IMR-90 (cell line): ENCODE results near the gene CELA1. TPM values are rescaled to one million over a fixed set of nuclear protein-coding genes. Genes with fewer than 3 reads are reported as not detected.

Source experiments
- ATAC-seq: fragments of 200-7000 bp; cut with Tn5 transposase; 2 replicates; pipeline ENCODE4 v1.9.1; 2020; ENCODE audit warnings: low read depth, mild to moderate bottlenecking, moderate library complexity
- BruUV-seq: library from RNA; stranded (reverse); fragments of 400-500 nt; replicated peaks from 2 replicates; lab custom pipeline; 2021; lab: Mats Ljungman, UMichigan
- CTCF ChIA-PET: fragments of 300-600 bp; formaldehyde crosslinking; extraction: SDS; loops from one replicate; lab custom pipeline; 2021; ENCODE audit warnings: antibody characterized with exemption; lab: Yijun Ruan, JAX
- POLR2A ChIA-PET: fragments of 300-600 bp; sonication (Branson Sonifier 250); formaldehyde crosslinking; loops from one replicate; lab custom pipeline; 2022; ENCODE audit warnings: antibody characterized with exemption; ENCODE audit not compliant: unreplicated experiment; lab: Charles Lee
- DNase-seq: peaks from one replicate; pipeline ENCODE4 v3.0.0; 2013
- H2AFZ ChIP-seq: replicated peaks from 2 replicates; pipeline ENCODE3; 2013; ENCODE audit warnings: low read length, mild to moderate bottlenecking; ENCODE audit not compliant: poor library complexity
- H2AK5ac ChIP-seq: 2 replicates; pipeline ENCODE4 v1.6.1; 2013; ENCODE audit warnings: low read depth, low read length, inconsistent platforms
- H2AK9ac ChIP-seq: replicated peaks from 2 replicates; pipeline ENCODE3; 2013; ENCODE audit warnings: mild to moderate bottlenecking, low read depth, low read length, moderate library complexity; ENCODE audit not compliant: poor library complexity
- H2BK120ac ChIP-seq: 2 replicates; pipeline ENCODE4 v1.6.1; 2013; ENCODE audit warnings: low read depth, low read length, inconsistent platforms
- H2BK15ac ChIP-seq: 3 replicates; pipeline ENCODE4 v1.6.1; 2013; ENCODE audit warnings: low read depth, low read length, inconsistent platforms
- H2BK20ac ChIP-seq: 2 replicates; pipeline ENCODE4 v1.6.1; 2013; ENCODE audit warnings: low read depth, mild to moderate bottlenecking, inconsistent platforms, low read length, moderate library complexity
- H2BK5ac ChIP-seq: 2 replicates; pipeline ENCODE4 v1.6.1; 2013; ENCODE audit warnings: mild to moderate bottlenecking, low read depth, low read length, inconsistent platforms; ENCODE audit not compliant: poor library complexity, severe bottlenecking
- H3K14ac ChIP-seq: replicated peaks from 2 replicates; pipeline ENCODE4 v1.6.1; 2013; ENCODE audit warnings: low read depth, low read length, inconsistent platforms
- H3K18ac ChIP-seq: 2 replicates; pipeline ENCODE4 v1.6.1; 2013; ENCODE audit warnings: low read depth, low read length, control low read depth
- H3K23ac ChIP-seq: 2 replicates; pipeline ENCODE4 v1.6.1; 2013; ENCODE audit warnings: low read depth, low read length, inconsistent platforms
- H3K27ac ChIP-seq: 2 replicates; pipeline ENCODE4 v1.5.1; 2013; ENCODE audit warnings: mild to moderate bottlenecking, control low read depth, low read length; ENCODE audit not compliant: insufficient read depth
- H3K27me3 ChIP-seq: 2 replicates; pipeline ENCODE4 v1.6.1; 2013; ENCODE audit warnings: low read length; ENCODE audit not compliant: control insufficient read depth, insufficient read depth
- H3K36me3 ChIP-seq: 2 replicates; pipeline ENCODE4 v1.6.1; 2013; ENCODE audit warnings: low read length, mixed read lengths; ENCODE audit not compliant: control insufficient read depth, insufficient read depth
- H3K4ac ChIP-seq: 2 replicates; pipeline ENCODE4 v1.6.1; 2013; ENCODE audit warnings: low read depth, low read length, inconsistent platforms
- H3K4me1 ChIP-seq: 2 replicates; pipeline ENCODE4 v1.6.1; 2013; ENCODE audit warnings: low read length, mixed read lengths; ENCODE audit not compliant: control insufficient read depth, insufficient read depth
- H3K4me2 ChIP-seq: 2 replicates; pipeline ENCODE4 v1.6.1; 2013; ENCODE audit warnings: low read depth, mild to moderate bottlenecking, control low read depth, low read length, moderate library complexity
- H3K4me3 ChIP-seq: 2 replicates; pipeline ENCODE4 v1.5.1; 2013; ENCODE audit warnings: low read depth, mild to moderate bottlenecking, control low read depth, low read length, moderate library complexity; ENCODE audit not compliant: insufficient read depth
- H3K56ac ChIP-seq: 2 replicates; pipeline ENCODE4 v1.6.1; 2013; ENCODE audit warnings: low read length, inconsistent platforms; ENCODE audit not compliant: insufficient read depth; ENCODE audit errors: extremely low read depth
- H3K79me1 ChIP-seq, 2 experiments: 2 replicates each; pipeline ENCODE4 v1.6.1; 2013; ENCODE audit warnings: low read length in 2 of 2, inconsistent platforms in 1 of 2, low read depth in 1 of 2
- H3K9ac ChIP-seq: 2 replicates; pipeline ENCODE4 v1.6.1; 2013; ENCODE audit warnings: low read depth, low read length, control low read depth
- H3K9me1 ChIP-seq: 2 replicates; pipeline ENCODE4 v1.6.1; 2013; ENCODE audit warnings: low read length, inconsistent platforms; ENCODE audit not compliant: insufficient read depth
- H3K9me3 ChIP-seq: 2 replicates; pipeline ENCODE4 v1.6.1; 2013; ENCODE audit warnings: low read length; ENCODE audit not compliant: control insufficient read depth, insufficient read depth
- H4K20me1 ChIP-seq: 2 replicates; pipeline ENCODE4 v1.6.1; 2013; ENCODE audit warnings: low read length, inconsistent platforms; ENCODE audit not compliant: insufficient read depth
- H4K5ac ChIP-seq: 2 replicates; pipeline ENCODE4 v1.6.1; 2013; ENCODE audit warnings: mild to moderate bottlenecking, low read depth, low read length, control low read depth
- H4K8ac ChIP-seq, 2 experiments: 2 replicates each; pipeline ENCODE4 v1.6.1; 2013; ENCODE audit warnings: low read depth in 2 of 2, low read length in 2 of 2, control low read depth in 1 of 2, inconsistent platforms in 1 of 2
- H4K91ac ChIP-seq: 2 replicates; pipeline ENCODE4 v1.6.1; 2013; ENCODE audit warnings: low read depth, low read length, inconsistent platforms; ENCODE audit not compliant: insufficient read depth
- CTCF ChIP-seq: conservative IDR thresholded peaks from 2 replicates; pipeline ENCODE4 v1.5.1; 2012; ENCODE audit warnings: mild to moderate bottlenecking, low read depth, low read length, improper control_type of control experiment
- ELK1 ChIP-seq: fragments of 150-350 bp; IDR thresholded peaks from 2 replicates; pipeline ENCODE4 v1.6.1; 2016; ENCODE audit warnings: low read depth, mild to moderate bottlenecking, low read length, moderate library complexity, borderline replicate concordance
- MAZ ChIP-seq: IDR thresholded peaks from 2 replicates; pipeline ENCODE4 v1.6.1; 2012; ENCODE audit warnings: low read depth, mild to moderate bottlenecking, low read length, improper control_type of control experiment, moderate library complexity, borderline replicate concordance
- NFE2L2 ChIP-seq: fragments of 150-350 bp; IDR thresholded peaks from 2 replicates; pipeline ENCODE4 v1.6.1; 2016; ENCODE audit warnings: low read depth, mild to moderate bottlenecking, low read length
- SMC3 ChIP-seq: fragments of 150-350 bp; IDR thresholded peaks from 2 replicates; pipeline ENCODE4 v1.6.1; 2016; ENCODE audit warnings: low read depth, mild to moderate bottlenecking, antibody characterized with exemption, low read length, moderate library complexity
- WGBS, 2 experiments: methylation state at CpG; one replicate each; pipeline versions ENCODE4 v1.1.5 to v1.1.7; 2013; ENCODE audit warnings: missing lambda C conversion rate in 2 of 2; ENCODE audit not compliant: insufficient read length in 1 of 2; ENCODE audit errors: extremely low coverage in 2 of 2; 5-methylcytosine and 5-hydroxymethylcytosine counted together
- dilution Hi-C: fragments of 300-500 bp; cut with HindIII; formaldehyde crosslinking; loops from one replicate; pipeline ENCODE4 v1.14.3; 2018; ENCODE audit warnings: low sequenced_read_pairs; ENCODE audit not compliant: unreplicated experiment
- in situ Hi-C: fragments of 300-500 bp; cut with MboI; formaldehyde crosslinking; loops from 3 replicates; pipeline ENCODE4 v1.14.3; 2019; ENCODE audit warnings: low sequenced_read_pairs, inconsistent platforms, mixed read lengths
- intact Hi-C: fragments of 100-400 bp; cut with micrococcal nuclease; formaldehyde crosslinking; loops from 2 replicates; pipeline ENCODE4 v1.10.0; 2022
- polyA plus RNA-seq, 3 experiments: library from polyadenylated mRNA; depleted of rRNA; stranded (reverse); fragments of >200 nt; gene quantifications; 2 replicates each; pipeline ENCODE4 v1.2.3, GENCODE V29; 2012; ENCODE audit warnings: low replicate concordance in 1 of 3
- total RNA-seq: library from RNA; depleted of rRNA; stranded (reverse); fragments of >200 nt; gene quantifications from 2 replicates; pipeline ENCODE4 v1.2.3, GENCODE V29; 2012

CELA1 gene
- total and polyA plus RNA-seq, 2 of the 4 experiments (the other 2 are of a cell fraction), result not detected

- Histone ChIP-seq H3K27ac (no peak overlapping the region), H3K14ac (peak overlapping the region; percentile 42; the same call in 1 of the 2 replicates), H3K23ac (peak overlapping the region; percentile 54), H3K4ac (peak overlapping the region; percentile 75), H3K36me3 (no peaks in the 10 kb centered on the region), H3K9me3 (no peaks in the 10 kb centered on the region), H3K79me1 (peaks cover 0 to 29% of the 10 kb centered on the region in 2 experiments; a peak in 2 of 4 replicates), H2AK5ac (peak overlapping the region; percentile 78; the same call in 1 of the 2 replicates), H3K56ac (no peak overlapping the region), H2AFZ (peak overlapping the region; percentile 61), H3K4me2 (no peak overlapping the region), H4K5ac (no peak overlapping the region), H2BK20ac (peak overlapping the region; percentile 57; the same call in 1 of the 2 replicates), H4K20me1 (no peaks in the 10 kb centered on the region), H3K18ac (no peak overlapping the region), H3K4me1 (peaks cover 20% of the 10 kb centered on the region), H4K8ac (peak overlapping the region; percentile 81), H3K27me3 (no peaks in the 10 kb centered on the region), H3K4me3 (no peak overlapping the region), H2AK9ac (peak overlapping the region; percentile 66), H2BK120ac (peak overlapping the region; percentile 71), H4K91ac (peak overlapping the region; percentile 70), H2BK15ac (peak overlapping the region; percentile 59; the same call in 1 of the 3 replicates), H3K9ac (no peak overlapping the region), H3K9me1 (peaks cover 28% of the 10 kb centered on the region), H2BK5ac (no peak overlapping the region)
- intact Hi-C loops, result no loop called here
- POLR2A ChIA-PET, result no interaction called here
- no TSS peak for BruUV-seq
- in situ Hi-C loops, result no loop called here
- ATAC-seq (no peak), DNase-seq (no peak)
- dilution Hi-C loops, result no loop called here
- 83% methylated on average over 2 of the region's 6 CpGs; no CpG with 5 or more reads in 1 of the 2 experiments for WGBS, 2 experiments
- CTCF ChIA-PET, result interaction anchor here (1.6 kb wide), 1 partner anchor 16 kb away, joined by 3 read pairs; no protein-coding TSS in a partner anchor
- TF ChIP-seq NFE2L2 (no peak), SMC3 (no peak), MAZ (no peak), CTCF (no peak), ELK1 (no peak)
These were observed 44.0 kb upstream of the CELA1 start for GRCh38 chr12:51390457-51390856.
